OCI-LY3 (cell line): ENCODE measurements around the gene TLE6.

ENCODE experiments used
- CTCF ChIP-seq: fragments of 200-600, 300-600 bp; sonication (generic); IDR thresholded peaks from 2 replicates; pipeline ENCODE4 v1.5.1; 2014; ENCODE audit warnings: antibody characterized with exemption, low read length, low read depth
- EZH2phosphoT487 ChIP-seq: fragments of 200-600 bp; shearing (Covaris generic); IDR thresholded peaks from 2 replicates; pipeline ENCODE4 v1.6.1; 2018; ENCODE audit warnings: antibody characterized with exemption, mixed run types, low read depth

- TF ChIP-seq CTCF (no peak), EZH2phosphoT487 (no peak)
Measured at GRCh38 chr19:2974342-2975041, 2.9 kb upstream of the TLE6 start.
